B cell (primary cell): ENCODE results near the gene RABAC1.

Source experiments
- CTCF ChIP-seq: fragments of 200-600 bp; IDR thresholded peaks from one replicate; pipeline ENCODE4 v1.8.0; 2022; ENCODE audit warnings: antibody characterized with exemption, mild to moderate bottlenecking
- EZH2 ChIP-seq: IDR thresholded peaks from 2 replicates; pipeline ENCODE4 v1.6.1; 2012; ENCODE audit warnings: borderline replicate concordance, low read depth, mild to moderate bottlenecking, moderate library complexity, low read length; ENCODE audit not compliant: insufficient read depth, poor library complexity, severe bottlenecking

DNA sequence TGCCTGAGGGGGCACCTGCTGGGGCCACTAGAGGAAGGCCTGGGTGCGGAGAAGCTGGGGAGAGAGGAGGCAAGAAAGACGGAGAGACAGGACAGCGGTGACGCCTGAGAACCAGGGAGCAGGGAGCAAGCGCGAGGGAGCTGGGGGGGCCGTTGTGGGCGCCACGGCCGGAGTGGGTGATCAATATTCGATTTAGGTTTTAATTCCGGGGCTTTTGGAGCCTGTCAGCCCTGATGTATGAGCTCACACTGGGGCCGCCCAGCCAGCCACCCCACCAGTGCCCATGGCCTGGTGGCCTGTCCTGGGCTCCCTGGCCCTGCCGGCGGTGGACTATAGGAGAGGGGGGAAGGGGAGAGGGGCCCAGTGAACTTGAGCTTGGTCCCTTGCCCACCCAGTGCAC lies 22.2 kb downstream of the RABAC1 start:
- TF ChIP-seq CTCF, result no peak
- no peak for TF ChIP-seq EZH2
